ENCODE results near the gene PPRC1.

PPRC1 gene

GRCh38 chr10:102118867-102119266 is 14.0 kb upstream of the PPRC1 start:
- Histone ChIP-seq H3K4me3 (ENCODE audit: low read length in 2 of 2) (peak overlapping the region; percentile 90 to 95), H3K9me3 (ENCODE audit: control insufficient read depth in 2 of 2, low read length in 2 of 2) (no peaks in the 10 kb centered on the region), H3K4me1 (ENCODE audit: control insufficient read depth, insufficient read depth, low read length) (peaks cover 68% of the 10 kb centered on the region), H3K36me3 (ENCODE audit: control insufficient read depth in 2 of 2, insufficient read depth in 2 of 2, low read length in 2 of 2) (no peaks in the 10 kb centered on the region), H3K27me3 (ENCODE audit: control insufficient read depth in 1 of 2, insufficient read depth in 2 of 2, low read length in 2 of 2) (no peaks in the 10 kb centered on the region), H3K27ac (ENCODE audit: low read length) (peak overlapping the region; percentile 99), H3K9ac (ENCODE audit: low read length in 2 of 2) (peak overlapping the region; percentile 55 to 92)

GRCh38 chr10:102119417-102120141 is 13.3 kb upstream of the PPRC1 start:
- H3K27ac ChIP-seq (ENCODE audit: low read length) = peak overlapping the region; percentile 99
- H3K4me1 ChIP-seq (ENCODE audit: control insufficient read depth, insufficient read depth, low read length) = peaks cover 63% of the 10 kb centered on the region

GRCh38 chr10:102120142-102120990 is 12.5 kb upstream of the PPRC1 start, which contains the start of gene LDB1:
TSS of gene LDB1 (minus strand) at chr10:102120368. CDS start at chr10:102120110, 258 bp downstream.
- no peaks in the 10 kb centered on the region for H3K9me3 ChIP-seq (ENCODE audit: control insufficient read depth in 2 of 2, low read length in 2 of 2)
- no peaks in the 10 kb centered on the region for H3K36me3 ChIP-seq (ENCODE audit: control insufficient read depth in 2 of 2, insufficient read depth in 2 of 2, low read length in 2 of 2)
- H3K4me1 ChIP-seq (ENCODE audit: control insufficient read depth, insufficient read depth, low read length) = peaks cover 57% of the 10 kb centered on the region
- peak within 1 kb of the TSS; percentile 92 to 98 for H3K9ac ChIP-seq (ENCODE audit: low read length in 2 of 2)
- peak within 1 kb of the TSS; percentile 90 to 95 for H3K4me3 ChIP-seq (ENCODE audit: low read length in 2 of 2)
- H3K27ac ChIP-seq (ENCODE audit: low read length) = peak within 1 kb of the TSS; percentile 99
- H3K27me3 ChIP-seq (ENCODE audit: control insufficient read depth in 1 of 2, insufficient read depth in 2 of 2, low read length in 2 of 2) = no peaks in the 10 kb centered on the region

More at GRCh38 chr10:102119417-102120141, 13.3 kb upstream of the PPRC1 start:
- H3K9me3 ChIP-seq (ENCODE audit: control insufficient read depth in 2 of 2, low read length in 2 of 2) = no peaks in the 10 kb centered on the region
- H3K36me3 ChIP-seq (ENCODE audit: control insufficient read depth in 2 of 2, insufficient read depth in 2 of 2, low read length in 2 of 2) = no peaks in the 10 kb centered on the region
- peak overlapping the region; percentile 92 for H3K9ac ChIP-seq (ENCODE audit: low read length in 2 of 2)
- H3K4me3 ChIP-seq (ENCODE audit: low read length in 2 of 2) = peak overlapping the region; percentile 90 to 95
- H3K27me3 ChIP-seq (ENCODE audit: control insufficient read depth in 1 of 2, insufficient read depth in 2 of 2, low read length in 2 of 2) = no peaks in the 10 kb centered on the region

GRCh38 chr10:102120991-102121738 is 11.7 kb upstream of the PPRC1 start:
- Histone ChIP-seq H3K27me3 (ENCODE audit: control insufficient read depth in 1 of 2, insufficient read depth in 2 of 2, low read length in 2 of 2) (no peaks in the 10 kb centered on the region), H3K4me1 (ENCODE audit: control insufficient read depth, insufficient read depth, low read length) (peaks cover 49% of the 10 kb centered on the region), H3K27ac (ENCODE audit: low read length) (peak overlapping the region; percentile 99), H3K4me3 (ENCODE audit: low read length in 2 of 2) (peak overlapping the region; percentile 90 to 95), H3K36me3 (ENCODE audit: control insufficient read depth in 2 of 2, insufficient read depth in 2 of 2, low read length in 2 of 2) (no peaks in the 10 kb centered on the region), H3K9ac (ENCODE audit: low read length in 2 of 2) (peak overlapping the region; percentile 92 to 98), H3K9me3 (ENCODE audit: control insufficient read depth in 2 of 2, low read length in 2 of 2) (no peaks in the 10 kb centered on the region)

- H3K36me3 ChIP-seq (ENCODE audit: control insufficient read depth in 2 of 2, insufficient read depth in 2 of 2, low read length in 2 of 2) = no peaks in the 10 kb centered on the region
- peak overlapping the region; percentile 90 to 95 for H3K4me3 ChIP-seq (ENCODE audit: low read length in 2 of 2)
- no peaks in the 10 kb centered on the region for H3K9me3 ChIP-seq (ENCODE audit: control insufficient read depth in 2 of 2, low read length in 2 of 2)
- peak overlapping the region; percentile 92 to 98 for H3K9ac ChIP-seq (ENCODE audit: low read length in 2 of 2)
- H3K27ac ChIP-seq (ENCODE audit: low read length) = peak overlapping the region; percentile 99
- no peaks in the 10 kb centered on the region for H3K27me3 ChIP-seq (ENCODE audit: control insufficient read depth in 1 of 2, insufficient read depth in 2 of 2, low read length in 2 of 2)
- H3K4me1 ChIP-seq (ENCODE audit: control insufficient read depth, insufficient read depth, low read length) = peaks cover 42% of the 10 kb centered on the region
Measured at GRCh38 chr10:102121739-102122372, 11.0 kb upstream of the PPRC1 start.

- Histone ChIP-seq H3K27ac (ENCODE audit: low read length) (peak overlapping the region; percentile 99), H3K4me3 (ENCODE audit: low read length in 2 of 2) (no peak overlapping the region), H3K9ac (ENCODE audit: low read length in 2 of 2) (peak overlapping the region in 1 of 2 donors; percentile 92), H3K36me3 (ENCODE audit: control insufficient read depth in 2 of 2, insufficient read depth in 2 of 2, low read length in 2 of 2) (no peaks in the 10 kb centered on the region), H3K27me3 (ENCODE audit: control insufficient read depth in 1 of 2, insufficient read depth in 2 of 2, low read length in 2 of 2) (no peaks in the 10 kb centered on the region), H3K4me1 (ENCODE audit: control insufficient read depth, insufficient read depth, low read length) (peaks cover 37% of the 10 kb centered on the region), H3K9me3 (ENCODE audit: control insufficient read depth in 2 of 2, low read length in 2 of 2) (no peaks in the 10 kb centered on the region)
Measured at GRCh38 chr10:102122450-102122849, 10.4 kb upstream of the PPRC1 start.

- H3K27me3 ChIP-seq (ENCODE audit: control insufficient read depth in 1 of 2, insufficient read depth in 2 of 2, low read length in 2 of 2) = no peaks in the 10 kb centered on the region
- no peak overlapping the region for H3K4me3 ChIP-seq (ENCODE audit: low read length in 2 of 2)
- H3K27ac ChIP-seq (ENCODE audit: low read length) = peak overlapping the region; percentile 99
- H3K9ac ChIP-seq (ENCODE audit: low read length in 2 of 2) = no peak overlapping the region
- H3K4me1 ChIP-seq (ENCODE audit: control insufficient read depth, insufficient read depth, low read length) = peaks cover 29% of the 10 kb centered on the region
- H3K36me3 ChIP-seq (ENCODE audit: control insufficient read depth in 2 of 2, insufficient read depth in 2 of 2, low read length in 2 of 2) = no peaks in the 10 kb centered on the region
- H3K9me3 ChIP-seq (ENCODE audit: control insufficient read depth in 2 of 2, low read length in 2 of 2) = no peaks in the 10 kb centered on the region
Measured at GRCh38 chr10:102123223-102123622, 9.6 kb upstream of the PPRC1 start.

- Histone ChIP-seq H3K9ac (ENCODE audit: low read length in 2 of 2) (no peak overlapping the region), H3K27me3 (ENCODE audit: control insufficient read depth in 1 of 2, insufficient read depth in 2 of 2, low read length in 2 of 2) (no peaks in the 10 kb centered on the region), H3K9me3 (ENCODE audit: control insufficient read depth in 2 of 2, low read length in 2 of 2) (no peaks in the 10 kb centered on the region), H3K27ac (ENCODE audit: low read length) (peak overlapping the region; percentile 87), H3K4me1 (ENCODE audit: control insufficient read depth, insufficient read depth, low read length) (peaks cover 16% of the 10 kb centered on the region), H3K36me3 (ENCODE audit: control insufficient read depth in 2 of 2, insufficient read depth in 2 of 2, low read length in 2 of 2) (no peaks in the 10 kb centered on the region), H3K4me3 (ENCODE audit: low read length in 2 of 2) (no peak overlapping the region)
Measured at GRCh38 chr10:102131286-102132170, 1.3 kb upstream of the PPRC1 start.

GRCh38 chr10:102132193-102132562 is 662 bp upstream of the PPRC1 start:
- H3K4me3 ChIP-seq (ENCODE audit: low read length in 2 of 2) = peak overlapping the region; percentile 74 to 88
- peak overlapping the region; percentile 7 to 97 for H3K9ac ChIP-seq (ENCODE audit: low read length in 2 of 2)
- peaks cover 19% of the 10 kb centered on the region for H3K4me1 ChIP-seq (ENCODE audit: control insufficient read depth, insufficient read depth, low read length)

More at GRCh38 chr10:102132193-102132562, 662 bp upstream of the PPRC1 start:
- H3K9me3 ChIP-seq (ENCODE audit: control insufficient read depth in 2 of 2, low read length in 2 of 2) = no peaks in the 10 kb centered on the region
- H3K27ac ChIP-seq (ENCODE audit: low read length) = peak overlapping the region; percentile 87
- H3K36me3 ChIP-seq (ENCODE audit: control insufficient read depth in 2 of 2, insufficient read depth in 2 of 2, low read length in 2 of 2) = no peaks in the 10 kb centered on the region
- H3K27me3 ChIP-seq (ENCODE audit: control insufficient read depth in 1 of 2, insufficient read depth in 2 of 2, low read length in 2 of 2) = no peaks in the 10 kb centered on the region

Measured in stomach smooth muscle (tissue), 2 donors.